ENCODE results near the gene ZNF451.

Gene ZNF451

GRCh38 chr6:57215260-57215659 lies 125.3 kb downstream of the ZNF451 start:
- no peak for DNase-seq

GRCh38 chr6:57216235-57217101 lies 126.5 kb downstream of the ZNF451 start:
- no peak for DNase-seq

- DNase-seq = no peak
Measured at GRCh38 chr6:57217270-57217669, 127.3 kb downstream of the ZNF451 start.
